Measurements from ENCODE around the gene PHKG2.

The PHKG2 gene

GRCh38 chr16:30777591-30778297, 29.5 kb downstream of the PHKG2 start:
- DNase-seq = no peak

- no peak for DNase-seq
Measured at GRCh38 chr16:30778549-30779244, 30.5 kb downstream of the PHKG2 start.

GRCh38 chr16:30779596-30779995, 31.4 kb downstream of the PHKG2 start:
- no peak for DNase-seq

- no peak for DNase-seq
Measured at GRCh38 chr16:30780021-30780420, 31.8 kb downstream of the PHKG2 start.

- DNase-seq = no peak
Measured at GRCh38 chr16:30780549-30780948, 32.3 kb downstream of the PHKG2 start.

- no peak for DNase-seq
Measured at GRCh38 chr16:30782486-30783279, 34.5 kb downstream of the PHKG2 start.

- DNase-seq = no peak
Measured at GRCh38 chr16:30783280-30784109, 35.3 kb downstream of the PHKG2 start.

- no peak for DNase-seq
Measured at GRCh38 chr16:30784215-30784614, 36.0 kb downstream of the PHKG2 start.

GRCh38 chr16:30785126-30786106, 37.2 kb downstream of the PHKG2 start:
- DNase-seq = no peak

GRCh38 chr16:30786115-30786935, 38.1 kb downstream of the PHKG2 start:
- no peak for DNase-seq

- DNase-seq = no peak
Measured at GRCh38 chr16:30786936-30787612, 38.8 kb downstream of the PHKG2 start, which contains the start of gene ZNF629. Gene ZNF629, minus strand, starts transcription at chr16:30787205. Its CDS starts 2,723 bp downstream, at chr16:30784482.

- no peak for DNase-seq
Measured at GRCh38 chr16:30787613-30788378, 39.6 kb downstream of the PHKG2 start.

GRCh38 chr16:30793508-30794069, 45.4 kb downstream of the PHKG2 start:
- DNase-seq = no peak

GRCh38 chr16:30794634-30795033, 46.4 kb downstream of the PHKG2 start:
- no peak for DNase-seq

- DNase-seq = no peak
Measured at GRCh38 chr16:30797670-30798309, 49.6 kb downstream of the PHKG2 start.

Data from activated CD4-positive, CD25-positive, alpha-beta regulatory T cell (primary cell).